SHP77 treated with DMSO at 0.1 percent for 48 hours (cell line): ENCODE measurements around the gene PITX2.

Experiments
- DNase-seq: peaks from one replicate; lab custom pipeline; 2025; lab: John Stamatoyannopoulos, UW

Gene PITX2

GRCh38 chr4:110636680-110637407 lies 14.0 kb upstream of the PITX2 start:
- no peak for DNase-seq

GRCh38 chr4:110636171-110636679 lies 13.3 kb upstream of the PITX2 start:
- DNase-seq = peak; percentile 25

DNA sequence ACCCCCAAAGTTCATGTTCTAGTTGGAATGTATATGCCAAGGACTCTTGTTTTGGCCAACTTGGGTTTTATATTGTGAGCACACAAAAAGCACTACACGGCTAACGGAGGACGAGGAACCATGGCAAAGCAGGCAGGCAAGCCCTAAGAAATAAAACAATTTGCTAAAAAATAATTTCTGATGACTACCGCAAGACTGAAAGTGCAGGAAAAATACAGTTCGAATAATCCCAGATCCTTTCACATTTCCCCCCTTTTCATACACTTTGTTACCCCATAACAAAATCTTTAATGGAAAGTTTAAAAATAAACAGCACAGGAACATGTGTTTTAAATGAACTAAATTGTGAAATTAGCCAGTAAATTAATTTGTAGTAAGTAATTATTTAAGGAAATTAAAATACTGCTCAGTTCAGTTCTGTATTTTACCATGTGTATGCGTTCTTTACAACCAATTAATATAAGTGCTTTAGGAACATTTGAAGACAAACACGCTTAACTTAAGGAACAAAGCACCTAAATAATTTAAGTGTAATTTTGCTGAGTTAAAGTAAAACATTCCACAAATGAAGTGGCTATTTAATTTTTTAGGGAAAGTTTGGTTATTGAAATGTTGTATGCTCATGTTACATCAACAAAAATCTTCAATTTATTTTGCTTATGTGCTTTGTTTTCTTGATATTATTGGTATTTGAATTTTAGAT lies 12.4 kb upstream of the PITX2 start:
- no peak for DNase-seq

DNA sequence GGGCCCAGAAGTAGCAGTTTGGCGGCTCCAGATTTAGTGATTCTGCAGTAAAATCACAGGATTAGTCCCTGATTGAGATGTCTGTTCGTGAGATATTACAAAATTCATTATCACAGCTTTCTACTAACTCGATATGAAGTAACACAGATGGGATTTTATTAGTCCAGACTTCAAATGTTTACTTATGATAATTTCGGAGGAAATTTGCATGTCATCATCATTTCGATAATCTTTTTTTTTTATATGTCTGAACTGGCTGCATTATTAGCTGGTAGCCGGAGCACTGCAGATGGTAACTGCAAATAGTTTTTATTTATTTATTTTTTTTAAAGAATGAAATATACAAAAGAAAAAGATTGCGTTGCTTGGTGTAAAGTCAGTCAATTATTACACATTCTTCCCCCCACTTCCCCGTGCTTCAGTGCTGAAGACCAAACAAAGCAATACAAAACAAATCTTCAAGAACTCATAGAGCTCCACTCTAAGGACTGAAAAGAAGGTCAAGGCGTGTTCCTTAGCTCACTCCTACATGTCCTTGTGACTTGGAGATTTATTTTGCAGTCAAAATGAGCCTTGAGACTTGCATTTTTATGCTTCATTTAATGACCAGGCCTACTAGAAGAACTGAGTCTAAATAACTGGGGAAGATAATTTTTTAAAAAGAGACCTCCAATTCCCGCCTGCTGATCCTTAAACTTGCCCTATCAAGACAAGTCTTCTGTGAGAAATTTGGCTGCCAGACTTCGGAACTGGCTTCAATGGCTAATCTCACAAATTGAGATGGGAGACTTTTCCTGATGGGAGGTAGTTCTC lies 11.7 kb upstream of the PITX2 start:
- no peak for DNase-seq

DNA sequence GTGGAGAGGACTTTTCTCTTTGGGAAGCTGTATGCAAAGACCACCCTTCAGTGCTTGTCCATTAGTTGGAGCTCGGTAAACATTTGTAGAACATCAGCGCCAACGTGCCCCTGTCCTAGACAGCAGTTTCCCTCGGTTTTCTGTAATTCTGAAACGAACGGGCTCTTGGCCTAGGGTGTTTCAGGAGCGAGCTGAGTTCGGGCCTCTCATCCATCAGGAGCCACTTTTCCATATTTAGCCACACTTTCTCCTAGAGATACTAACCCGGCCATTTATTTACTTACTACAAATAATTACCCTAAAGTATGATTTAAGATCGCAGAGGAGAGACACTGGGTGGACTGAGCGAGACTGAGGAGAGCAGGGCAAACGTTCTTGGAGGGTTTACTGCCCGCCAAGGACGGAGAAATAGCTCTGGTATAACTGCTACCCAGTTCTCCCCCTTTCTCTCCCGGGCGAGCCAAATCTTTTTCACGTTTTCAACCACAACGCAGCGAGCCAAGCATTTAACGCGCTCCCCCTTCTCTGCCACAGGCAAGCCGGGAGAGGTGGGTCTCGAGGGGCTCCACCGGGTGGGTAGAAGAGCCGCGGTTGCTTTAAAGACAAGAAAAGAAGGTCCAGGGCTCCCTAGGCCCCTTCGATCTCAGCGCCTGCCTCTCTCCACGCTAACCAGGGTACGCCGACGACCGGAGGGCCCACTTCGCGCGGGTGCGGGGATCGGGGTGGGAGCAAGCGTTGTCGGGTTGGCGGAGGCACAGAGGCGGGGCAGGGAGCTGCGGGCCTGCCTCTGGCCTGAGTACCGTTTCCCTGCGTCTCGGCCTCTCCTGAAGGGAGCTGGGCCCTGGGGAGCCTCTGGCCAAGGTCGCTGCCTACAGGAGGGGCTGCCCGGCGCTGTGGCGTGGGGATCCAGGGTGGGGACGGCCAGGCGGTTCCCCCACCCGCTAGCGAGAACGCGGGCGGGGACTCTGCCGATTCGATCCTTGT lies 10.8 kb upstream of the PITX2 start:
- DNase-seq = no peak

GRCh38 chr4:110632506-110633357 lies 9.9 kb upstream of the PITX2 start:
- no peak for DNase-seq

GRCh38 chr4:110631584-110632505 lies 9.0 kb upstream of the PITX2 start:
- peak; percentile 12 for DNase-seq

GRCh38 chr4:110630688-110631402 lies 8.0 kb upstream of the PITX2 start:
- DNase-seq = no peak

GRCh38 chr4:110629780-110630687 lies 7.2 kb upstream of the PITX2 start:
- no peak for DNase-seq

- no peak for DNase-seq
These were observed 6.4 kb upstream of the PITX2 start for GRCh38 chr4:110629214-110629754.

- DNase-seq = no peak
These were observed 5.9 kb upstream of the PITX2 start for GRCh38 chr4:110628663-110629213.

DNA sequence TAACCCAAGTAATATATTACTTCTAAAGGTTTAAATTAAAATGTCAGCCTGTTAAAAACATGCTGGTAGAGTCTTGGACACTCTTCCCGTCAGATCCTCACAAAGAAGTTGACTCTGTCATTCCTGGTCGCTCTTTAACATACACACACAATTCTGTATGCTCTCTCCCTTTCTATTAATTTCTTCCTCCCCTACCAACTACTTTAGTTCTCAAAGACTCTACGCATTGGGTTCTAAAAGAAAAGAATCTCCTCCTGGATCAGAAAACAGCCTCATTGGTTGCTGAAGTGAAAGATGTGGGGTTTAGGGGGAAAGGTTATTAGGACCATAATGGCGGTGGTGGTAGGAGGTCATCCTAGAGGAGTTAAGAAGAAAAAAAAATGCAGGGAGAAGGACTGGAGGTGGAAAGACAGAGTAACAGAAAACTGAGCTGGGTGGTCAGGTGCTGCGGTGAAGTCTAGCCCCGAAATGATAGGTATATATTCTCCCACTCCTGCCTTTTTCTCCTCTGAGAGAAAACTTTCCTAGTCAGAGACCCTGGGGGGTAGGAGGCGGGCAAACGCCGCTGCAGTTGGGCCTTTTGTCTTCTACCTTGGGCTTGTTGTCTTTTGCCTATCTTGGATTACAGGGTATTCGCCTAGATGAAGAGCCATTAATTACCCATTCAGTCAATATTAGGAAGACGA lies 5.2 kb upstream of the PITX2 start:
- no peak for DNase-seq

DNA sequence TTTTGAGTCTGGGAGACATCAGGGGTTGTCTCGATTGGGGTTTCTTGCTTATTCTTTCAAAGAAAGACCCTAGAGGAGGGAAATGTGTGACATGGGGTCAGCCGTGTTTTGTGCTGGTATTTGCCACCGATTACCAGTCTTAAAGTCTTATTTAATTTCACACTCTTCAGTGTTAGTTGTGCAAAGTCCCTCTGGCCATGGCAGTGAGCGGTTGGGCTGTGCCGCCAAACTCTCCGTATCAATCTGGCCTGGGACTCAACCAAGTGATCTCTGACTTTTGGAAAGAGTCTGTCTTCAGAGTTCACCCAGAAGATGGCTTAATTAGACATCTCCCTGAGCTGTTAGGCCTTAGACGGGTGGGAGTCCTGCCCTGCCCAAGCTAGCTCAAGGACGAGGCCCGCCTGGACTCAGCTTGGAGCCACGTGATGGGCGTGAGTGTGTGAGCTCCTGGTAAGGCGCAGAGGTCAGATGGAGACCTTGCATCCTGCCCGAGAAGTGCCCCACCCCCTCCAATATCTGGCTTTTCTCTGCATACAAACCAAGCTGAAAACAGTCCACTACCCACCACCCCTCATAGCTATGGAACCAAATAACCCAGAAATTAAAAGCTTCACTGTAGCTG lies 3.8 kb upstream of the PITX2 start:
- no peak for DNase-seq

GRCh38 chr4:110625576-110626257 lies 2.8 kb upstream of the PITX2 start:
- DNase-seq = no peak

DNA sequence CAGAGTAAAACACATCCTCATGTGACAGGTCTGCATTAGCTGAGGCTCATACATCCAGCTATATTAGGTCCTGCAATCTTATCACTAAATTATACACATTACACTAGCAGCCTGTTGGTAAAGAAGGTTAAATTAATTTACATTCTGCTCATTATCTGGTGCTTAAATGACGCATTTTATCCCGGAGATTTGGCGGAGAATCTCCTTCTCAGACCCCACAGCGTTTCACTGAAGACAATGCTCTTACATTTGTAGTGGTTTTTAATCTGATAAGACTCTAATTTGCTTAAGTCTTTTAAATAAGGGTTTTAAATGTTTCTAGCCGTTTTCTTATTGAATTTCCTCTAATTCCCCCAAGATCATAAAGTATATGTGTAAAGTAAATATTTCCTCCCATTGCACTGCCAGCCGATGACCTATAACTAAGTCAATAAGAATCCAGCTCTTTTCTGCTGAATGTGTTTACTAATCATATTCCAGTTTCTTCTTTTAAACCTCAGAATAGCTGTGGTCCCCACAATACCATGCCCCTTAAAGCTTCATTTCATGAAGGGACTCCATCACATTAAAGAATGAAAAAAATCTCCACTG lies 2.1 kb upstream of the PITX2 start:
- DNase-seq = no peak
